PC-3 (cell line): ENCODE measurements around the gene TIAM2.

Experiments
- CTCF ChIP-seq: fragments of 300-600 bp; sonication (generic); conservative IDR thresholded peaks from 2 replicates; pipeline ENCODE4 v1.5.1; 2017; ENCODE audit warnings: antibody characterized with exemption, low read depth, mild to moderate bottlenecking, low read length
- EZH2 ChIP-seq: fragments of 300-600 bp; sonication (generic); IDR thresholded peaks from one replicate; pipeline ENCODE4 v1.6.1; 2017; ENCODE audit warnings: antibody characterized with exemption, mild to moderate bottlenecking, low read length; ENCODE audit not compliant: unreplicated experiment

GRCh38 chr6:155010940-155011339 lies 15.8 kb downstream of the TIAM2 start:
- TF ChIP-seq EZH2 (no peak), CTCF (no peak)
